ENCODE measurements around the gene NLRX1. TPM values are rescaled to one million over a fixed set of nuclear protein-coding genes. Genes with fewer than 3 reads are reported as not detected.
"Not testable (repeated sequence)": the region's sequence is repeated elsewhere in the genome, so short reads cannot be mapped to it uniquely, and the experiment has no call there.

The NLRX1 gene, protein sequence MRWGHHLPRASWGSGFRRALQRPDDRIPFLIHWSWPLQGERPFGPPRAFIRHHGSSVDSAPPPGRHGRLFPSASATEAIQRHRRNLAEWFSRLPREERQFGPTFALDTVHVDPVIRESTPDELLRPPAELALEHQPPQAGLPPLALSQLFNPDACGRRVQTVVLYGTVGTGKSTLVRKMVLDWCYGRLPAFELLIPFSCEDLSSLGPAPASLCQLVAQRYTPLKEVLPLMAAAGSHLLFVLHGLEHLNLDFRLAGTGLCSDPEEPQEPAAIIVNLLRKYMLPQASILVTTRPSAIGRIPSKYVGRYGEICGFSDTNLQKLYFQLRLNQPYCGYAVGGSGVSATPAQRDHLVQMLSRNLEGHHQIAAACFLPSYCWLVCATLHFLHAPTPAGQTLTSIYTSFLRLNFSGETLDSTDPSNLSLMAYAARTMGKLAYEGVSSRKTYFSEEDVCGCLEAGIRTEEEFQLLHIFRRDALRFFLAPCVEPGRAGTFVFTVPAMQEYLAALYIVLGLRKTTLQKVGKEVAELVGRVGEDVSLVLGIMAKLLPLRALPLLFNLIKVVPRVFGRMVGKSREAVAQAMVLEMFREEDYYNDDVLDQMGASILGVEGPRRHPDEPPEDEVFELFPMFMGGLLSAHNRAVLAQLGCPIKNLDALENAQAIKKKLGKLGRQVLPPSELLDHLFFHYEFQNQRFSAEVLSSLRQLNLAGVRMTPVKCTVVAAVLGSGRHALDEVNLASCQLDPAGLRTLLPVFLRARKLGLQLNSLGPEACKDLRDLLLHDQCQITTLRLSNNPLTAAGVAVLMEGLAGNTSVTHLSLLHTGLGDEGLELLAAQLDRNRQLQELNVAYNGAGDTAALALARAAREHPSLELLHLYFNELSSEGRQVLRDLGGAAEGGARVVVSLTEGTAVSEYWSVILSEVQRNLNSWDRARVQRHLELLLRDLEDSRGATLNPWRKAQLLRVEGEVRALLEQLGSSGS
- total RNA-seq: 2.0 TPM

DNA sequence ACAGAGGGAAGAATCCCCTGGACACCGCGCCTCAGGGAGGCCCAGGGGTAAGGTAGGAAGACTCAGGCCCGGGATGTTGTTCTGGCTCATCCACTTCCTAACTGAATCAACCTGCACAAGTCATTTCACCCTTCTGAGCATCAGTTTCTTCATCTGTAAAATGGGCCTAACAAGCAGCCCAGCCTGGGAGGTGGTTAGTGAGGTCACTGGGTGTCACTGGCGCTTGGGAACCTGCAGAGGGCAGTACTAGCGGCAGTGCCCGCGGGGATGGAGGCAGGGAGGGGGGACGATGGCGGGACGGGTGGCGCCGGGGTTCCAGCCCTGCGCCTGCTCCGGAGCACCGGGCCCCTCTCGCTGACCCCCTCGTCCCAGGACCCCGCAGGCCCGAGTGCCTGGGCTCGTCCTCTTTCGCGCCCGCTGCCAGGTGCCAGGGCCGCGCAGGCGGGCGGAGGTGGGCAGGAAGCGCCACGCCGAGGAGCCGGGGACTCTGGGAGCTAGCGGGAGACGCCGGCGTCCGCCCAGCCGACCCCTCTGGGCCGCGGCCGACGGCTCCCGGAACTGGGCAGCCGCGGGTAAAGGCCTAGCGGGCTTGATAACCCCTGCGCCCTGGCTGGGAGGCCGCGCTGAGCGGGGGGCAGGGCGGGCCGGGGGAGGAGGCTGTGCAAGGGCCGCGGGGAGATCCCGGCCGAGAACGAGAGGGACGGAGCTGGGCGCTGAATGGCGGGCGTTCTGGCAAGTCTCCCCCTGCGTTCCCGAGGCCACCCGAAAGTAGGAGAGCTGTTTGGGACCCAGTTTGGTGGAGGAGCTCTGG, at the start of gene NLRX1:
TSS of gene NLRX1 (plus strand) at position 255 of the 811 bp plus-strand sequence. CDS start 2,679 bp downstream, outside the sequence.
- DNase-seq (ENCODE audit: low spot score in 2 of 2) (peak; percentile 80 to 93), FAIRE-seq (no peak)

DNA sequence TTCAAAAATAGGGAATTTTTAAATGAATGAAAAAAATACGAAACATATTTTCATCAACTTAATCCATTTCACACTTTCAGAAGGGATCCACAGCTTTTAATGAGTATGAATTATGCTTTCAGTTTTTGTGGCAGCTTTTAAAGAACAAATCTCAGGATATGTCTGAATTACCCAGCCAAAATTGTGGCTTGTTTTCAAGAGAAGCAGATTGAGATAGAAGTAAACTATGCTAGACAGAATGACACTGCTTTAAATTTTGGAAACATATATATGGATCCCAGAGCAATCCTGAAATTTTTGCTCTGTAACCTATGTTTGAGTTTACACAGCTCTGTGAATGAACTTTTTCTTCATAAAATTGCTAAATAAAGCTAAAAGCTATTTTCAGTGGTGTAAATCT, 49.6 kb upstream of the NLRX1 start:
- no peak for DNase-seq (ENCODE audit: low spot score in 2 of 2)
- no peak for FAIRE-seq

DNA sequence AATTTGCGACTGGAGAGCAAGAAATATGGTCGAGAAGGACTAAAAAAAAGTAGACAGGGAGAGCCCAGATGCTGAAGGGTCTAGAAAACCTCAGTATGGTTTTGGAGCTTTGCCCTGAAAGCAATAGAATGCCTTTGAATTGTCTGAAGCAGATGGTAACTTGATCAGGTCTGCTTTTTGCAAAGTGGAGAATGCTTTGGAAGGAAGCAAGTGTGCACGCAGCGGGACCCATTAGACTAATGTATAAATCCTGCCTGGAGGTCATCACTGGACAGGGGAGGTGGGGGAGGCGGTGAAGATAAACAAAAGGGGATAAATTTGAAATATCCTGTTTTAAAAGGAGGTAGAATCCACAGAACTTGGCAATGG, 47.9 kb upstream of the NLRX1 start:
- FAIRE-seq: no peak
- no peak for DNase-seq (ENCODE audit: low spot score in 2 of 2)

DNA sequence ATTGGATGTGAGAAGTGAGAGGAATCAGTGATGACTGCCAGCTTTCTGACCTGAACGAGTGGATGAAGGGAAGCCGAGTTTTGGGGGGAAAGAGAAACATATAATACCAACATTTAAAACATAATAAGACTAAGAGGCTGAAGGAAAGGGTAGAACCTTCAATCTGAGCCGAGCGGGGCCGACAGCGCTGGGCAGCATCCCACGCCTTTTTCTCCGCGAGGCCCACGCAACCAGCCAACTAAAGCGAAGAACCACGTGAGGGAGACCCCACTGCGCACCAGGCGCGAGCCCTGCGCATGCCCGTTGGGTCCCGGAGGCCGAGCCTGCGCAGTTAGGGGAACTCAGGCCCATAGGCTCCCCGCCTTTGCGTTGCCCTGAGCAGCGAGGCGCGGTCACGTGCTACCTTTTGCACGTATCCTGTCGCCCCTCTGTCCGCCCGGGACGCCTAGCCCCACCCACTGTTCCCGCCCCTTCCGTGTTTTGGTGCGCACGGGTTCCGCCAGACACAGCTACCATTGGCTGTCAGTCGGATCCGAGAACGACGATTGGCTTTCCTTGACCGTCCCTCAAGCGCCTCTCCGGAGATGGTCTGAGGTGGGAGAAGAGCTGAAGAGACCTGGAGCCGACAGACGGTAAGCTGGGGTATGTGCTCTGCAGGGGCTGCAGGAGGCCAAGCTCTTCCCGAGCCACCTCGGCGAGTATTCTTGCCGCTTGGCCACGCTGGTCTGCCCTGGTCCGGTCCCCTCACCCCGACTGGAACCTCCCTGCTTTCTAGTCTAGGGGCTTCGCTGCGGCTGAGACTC, 47.3 kb upstream of the NLRX1 start, which contains the start of gene HINFP:
TSS of gene HINFP (plus strand) at position 573 of the 803 bp plus-strand sequence. CDS start 5,365 bp downstream, outside the sequence.
- no peak for FAIRE-seq
- peak; percentile 93 to 98 for DNase-seq (ENCODE audit: low spot score in 2 of 2)

DNA sequence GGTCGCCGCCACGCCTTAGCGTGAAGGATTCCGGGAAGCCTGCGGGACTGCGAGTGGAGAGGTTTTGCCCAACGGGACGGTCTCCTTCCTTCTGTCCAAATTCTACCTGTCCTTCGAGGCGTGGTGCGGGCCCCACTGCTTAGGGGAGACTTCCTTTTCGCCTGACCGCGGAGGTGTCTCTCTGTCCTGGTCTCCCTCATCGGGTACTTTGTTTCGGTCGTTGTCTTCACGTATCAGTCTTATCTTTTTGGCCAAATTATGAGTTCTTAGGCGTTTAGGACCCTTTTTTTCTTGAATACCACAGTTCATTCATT, 46.8 kb upstream of the NLRX1 start:
- DNase-seq (ENCODE audit: low spot score in 2 of 2) (no peak), FAIRE-seq (no peak)

DNA sequence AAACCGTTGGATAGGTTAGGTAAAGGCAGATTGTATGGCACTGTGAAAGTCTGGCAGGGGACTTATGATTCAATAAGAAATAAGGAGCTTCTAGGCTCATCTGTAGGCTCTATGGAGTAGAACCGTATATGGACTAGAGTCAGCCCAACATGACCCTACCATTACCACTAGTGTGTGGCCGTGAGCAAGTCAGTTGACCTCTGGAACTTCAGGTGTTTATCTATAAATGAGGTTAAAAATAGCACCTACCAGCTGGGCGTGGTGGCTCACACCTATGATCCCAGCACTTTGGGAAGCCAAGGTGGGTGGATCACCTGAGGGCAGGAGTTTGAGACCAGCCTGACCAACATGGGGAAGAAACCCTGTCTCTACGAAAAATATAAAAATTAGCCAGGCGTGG, 42.7 kb upstream of the NLRX1 start:
- no peak for FAIRE-seq
- DNase-seq (ENCODE audit: low spot score in 2 of 2): no peak

DNA sequence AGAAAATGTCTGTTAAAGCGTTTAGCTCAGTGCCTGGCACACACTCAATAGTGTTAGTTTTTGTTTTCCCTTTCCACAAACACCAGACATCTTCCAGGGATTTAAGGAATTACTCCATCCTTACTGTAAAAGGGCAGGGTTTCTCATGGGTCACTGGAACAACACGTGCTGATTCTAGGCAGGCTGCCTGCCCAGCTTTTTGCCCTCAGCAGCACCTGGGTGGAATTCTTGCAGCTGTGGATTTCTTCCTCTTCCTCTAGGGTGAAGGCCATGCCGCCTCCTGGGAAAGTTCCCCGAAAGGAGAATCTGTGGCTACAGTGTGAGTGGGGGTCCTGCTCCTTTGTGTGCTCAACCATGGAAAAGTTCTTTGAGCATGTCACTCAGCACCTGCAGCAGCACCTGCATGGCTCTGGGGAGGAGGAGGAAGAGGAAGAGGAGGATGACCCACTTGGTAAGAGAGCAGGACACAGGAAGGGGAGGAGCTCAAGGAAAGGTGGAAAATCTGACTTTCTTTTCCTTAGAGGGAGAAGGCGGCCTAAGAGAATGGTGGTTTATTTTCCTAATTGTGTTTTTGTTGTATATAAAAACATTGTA, 41.8 kb upstream of the NLRX1 start:
- DNase-seq (ENCODE audit: low spot score in 2 of 2) (no peak), FAIRE-seq (no peak)

DNA sequence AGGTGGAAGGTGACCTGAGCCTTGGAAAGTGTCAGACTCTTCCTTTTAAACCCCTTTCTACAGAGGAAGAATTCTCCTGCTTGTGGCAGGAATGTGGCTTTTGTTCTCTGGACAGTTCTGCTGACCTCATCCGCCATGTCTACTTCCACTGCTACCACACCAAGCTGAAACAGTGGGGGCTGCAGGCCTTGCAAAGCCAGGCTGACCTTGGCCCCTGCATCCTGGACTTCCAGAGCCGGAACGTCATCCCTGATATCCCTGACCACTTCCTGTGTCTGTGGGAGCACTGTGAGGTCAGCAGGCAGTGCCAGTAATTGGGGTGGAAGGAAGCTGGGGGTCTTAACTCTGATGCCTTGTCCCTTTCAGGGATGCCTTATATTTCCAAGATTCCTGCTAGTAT, 37.9 kb upstream of the NLRX1 start:
- FAIRE-seq (no peak), DNase-seq (ENCODE audit: low spot score in 2 of 2) (no peak)

DNA sequence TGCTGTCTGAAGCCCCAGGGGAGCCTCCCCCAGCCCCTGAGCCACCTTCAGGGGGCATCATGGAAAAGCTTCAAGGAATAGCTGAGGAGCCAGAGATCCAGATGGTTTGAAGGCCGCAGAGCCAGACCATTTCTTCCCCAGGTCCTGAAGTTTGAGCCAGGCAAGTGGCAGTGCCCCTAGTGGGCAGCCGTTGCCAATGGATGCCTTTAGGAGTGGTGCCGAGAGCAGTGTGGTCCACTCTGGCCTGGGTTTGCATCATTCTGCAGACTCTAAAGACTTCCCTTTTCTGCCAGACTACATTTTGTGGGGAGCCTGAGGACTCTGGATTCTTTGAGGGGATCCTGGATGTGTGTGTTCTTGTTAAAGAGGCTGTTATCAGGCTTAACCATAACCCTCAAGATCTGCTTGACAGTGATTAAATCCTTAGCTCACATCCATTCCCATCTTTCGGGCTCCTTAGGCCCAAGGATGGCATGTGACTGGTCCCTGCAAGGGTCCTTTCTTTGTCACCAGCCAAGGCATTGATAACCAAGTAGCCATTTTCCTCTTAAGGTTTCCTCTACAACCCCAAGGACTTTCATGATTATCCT, 34.0 kb upstream of the NLRX1 start:
- FAIRE-seq: no peak
- DNase-seq (ENCODE audit: low spot score in 2 of 2): no peak

DNA sequence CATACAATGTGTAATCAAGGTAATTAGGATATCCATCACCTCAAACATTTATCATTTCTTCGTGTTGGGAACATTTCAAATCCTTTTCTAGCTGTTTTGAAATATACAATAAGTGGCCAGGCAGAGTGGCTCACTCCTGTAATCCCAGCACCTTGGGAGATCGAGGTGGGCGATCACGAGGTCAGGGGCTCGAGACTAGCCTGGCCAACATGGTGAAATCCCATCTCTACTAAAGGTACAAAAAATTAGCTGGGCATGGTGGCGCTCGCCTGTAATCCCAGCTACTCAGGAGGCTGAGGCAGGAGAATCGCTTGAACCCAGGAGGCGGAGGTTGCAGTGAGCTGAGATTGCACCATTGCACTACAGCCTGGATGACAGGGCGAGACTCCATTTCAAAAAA, 29.2 kb upstream of the NLRX1 start:
- DNase-seq (ENCODE audit: low spot score in 2 of 2); FAIRE-seq: not testable (repeated sequence)

DNA sequence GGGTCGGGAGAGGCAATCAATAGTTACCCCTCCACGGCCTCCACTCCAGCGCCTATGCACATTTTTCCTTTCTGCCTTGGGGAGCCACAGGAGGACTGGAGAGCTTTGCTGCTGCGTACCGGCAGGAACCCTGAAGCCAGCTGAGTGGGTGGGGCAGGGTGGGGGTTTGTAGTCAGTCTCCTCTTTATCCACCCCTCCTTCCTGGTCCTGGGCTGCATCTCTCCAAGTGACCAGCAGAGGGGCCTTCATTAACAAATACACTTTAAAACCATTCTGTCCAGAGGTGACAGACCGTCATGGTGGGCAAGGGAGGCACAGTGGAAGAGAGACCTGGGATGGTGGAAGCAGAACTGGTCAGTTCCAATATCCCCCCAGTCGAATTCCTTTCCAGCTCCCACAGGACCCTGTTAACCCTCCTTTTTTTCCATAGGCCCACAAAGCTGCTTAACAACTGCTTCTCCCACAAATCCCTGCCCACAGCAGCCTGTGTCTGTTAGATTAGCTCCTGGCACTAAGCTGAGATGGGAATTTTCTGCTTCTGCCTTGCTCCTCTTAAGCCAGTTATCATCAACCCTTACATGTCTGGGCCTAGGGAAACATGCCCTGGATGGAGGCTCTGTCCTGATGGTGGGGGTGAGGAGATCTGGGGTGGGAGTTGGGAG, 23.6 kb upstream of the NLRX1 start:
- FAIRE-seq: no peak
- DNase-seq (ENCODE audit: low spot score in 2 of 2): peak; percentile 58 to 79

DNA sequence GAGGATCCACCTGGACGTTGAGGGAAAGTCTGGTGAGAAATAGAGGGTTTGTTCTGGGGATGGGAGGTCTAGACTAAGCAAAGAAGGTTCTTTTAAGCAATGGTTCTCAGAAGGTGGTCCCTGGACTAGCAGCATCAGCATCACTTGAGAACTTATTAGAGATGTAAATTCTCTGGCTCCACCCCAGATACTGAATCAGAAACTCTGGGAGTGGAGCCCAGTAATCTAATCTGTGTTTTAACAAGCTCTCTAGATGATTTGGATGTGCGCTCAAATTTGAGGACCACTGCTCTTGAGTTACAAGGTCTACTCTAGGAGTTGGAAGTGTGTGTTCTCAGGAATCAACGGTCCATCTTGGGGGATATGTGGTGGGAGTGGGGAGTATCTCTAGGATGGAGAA, 23.0 kb upstream of the NLRX1 start:
- DNase-seq (ENCODE audit: low spot score in 2 of 2) (no peak), FAIRE-seq (no peak)

DNA sequence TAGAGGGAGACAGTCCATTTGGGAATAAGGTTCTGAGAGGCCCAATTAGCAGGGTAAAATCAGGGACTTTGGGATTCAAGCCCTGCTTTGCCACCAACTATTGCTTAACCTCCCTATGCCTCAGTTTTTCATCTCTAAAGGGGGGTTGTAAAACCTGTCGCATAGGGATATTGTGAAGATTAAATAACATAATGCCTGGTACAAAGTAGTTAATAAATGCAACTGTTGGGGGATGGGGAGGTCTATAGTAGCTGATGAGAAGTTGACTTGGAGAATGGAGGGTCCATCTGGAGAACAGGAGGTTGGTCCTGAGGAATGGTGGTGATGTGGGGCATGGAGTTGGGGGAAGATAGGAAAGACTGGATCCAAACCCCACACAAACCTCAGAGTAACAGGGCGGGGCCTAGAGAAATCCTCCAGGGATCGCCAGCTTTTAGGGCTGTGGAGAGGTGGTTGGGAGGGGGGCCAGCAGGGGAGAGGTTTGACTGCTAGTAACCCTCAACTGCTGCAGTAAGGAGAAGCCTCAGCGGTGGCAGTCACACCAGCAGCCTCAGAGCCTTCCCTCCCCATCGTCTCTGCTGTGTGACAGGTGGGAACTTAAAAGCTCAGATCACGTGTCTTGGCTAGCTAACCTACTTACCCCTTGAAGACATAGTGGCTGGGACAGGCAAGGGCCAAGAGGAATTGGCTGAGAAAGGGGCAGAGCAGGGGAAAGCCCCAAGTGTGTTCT, 20.8 kb upstream of the NLRX1 start:
- DNase-seq (ENCODE audit: low spot score in 2 of 2): no peak

DNA sequence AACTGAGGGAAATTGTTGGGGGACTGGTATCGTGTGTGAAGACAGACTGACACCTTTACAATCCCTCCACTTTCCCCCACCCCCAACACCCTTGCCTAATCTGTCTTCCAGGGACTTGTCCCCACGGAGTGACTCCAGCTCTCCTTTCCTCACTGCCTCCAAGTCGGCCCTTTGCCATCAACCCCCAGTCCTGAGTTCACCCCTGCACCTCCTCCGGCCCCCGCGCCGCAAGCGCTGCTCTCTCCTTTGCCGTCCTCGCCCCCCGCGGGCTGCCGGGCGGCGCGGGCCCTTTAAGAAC, 19.9 kb upstream of the NLRX1 start:
- DNase-seq (ENCODE audit: low spot score in 2 of 2): no peak

More for the DNA sequence above, 20.8 kb upstream of the NLRX1 start:
- FAIRE-seq: no peak

DNA sequence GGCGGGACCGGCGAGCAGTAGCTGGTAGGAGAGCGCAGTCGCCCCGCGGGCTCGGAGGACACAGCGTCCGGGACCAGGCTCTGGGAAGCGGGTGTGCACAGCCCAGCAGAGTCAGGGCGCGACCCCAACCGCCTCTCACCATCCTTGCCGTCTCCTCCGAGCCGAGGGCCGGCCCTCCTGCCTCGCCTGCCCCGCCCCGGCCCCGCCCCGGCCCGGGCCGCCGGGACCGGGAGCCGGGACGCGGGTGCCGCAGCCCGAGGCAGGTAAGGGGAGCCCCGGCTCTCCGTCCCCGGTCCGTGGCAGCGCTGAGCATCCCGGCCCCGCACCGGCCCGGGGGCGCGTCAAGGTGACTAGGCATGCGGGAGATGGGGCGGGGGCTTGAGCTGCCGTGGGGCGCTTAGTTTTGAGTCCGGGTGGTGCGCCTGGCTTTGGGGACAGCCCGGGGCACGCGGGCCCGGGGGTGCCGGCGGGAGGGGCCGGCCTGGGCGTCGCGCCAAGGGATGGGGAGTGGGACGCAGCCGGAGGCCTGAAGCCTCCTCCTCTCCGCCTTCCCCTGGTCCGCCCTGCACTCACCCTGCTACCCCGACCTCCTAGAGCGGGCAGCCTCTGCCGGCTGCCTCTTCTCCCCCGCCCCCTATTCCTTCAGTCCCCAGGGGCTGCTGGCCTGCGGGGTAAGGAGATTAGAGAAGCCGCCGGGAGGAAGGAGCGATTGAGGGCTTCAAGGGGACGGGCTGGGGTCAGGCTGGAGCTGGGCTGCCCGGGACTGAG, 19.3 kb upstream of the NLRX1 start, which contains the start of gene ABCG4:
TSS of gene ABCG4 (plus strand) at position 35 of the 768 bp plus-strand sequence. CDS start 914 bp downstream, outside the sequence.
- FAIRE-seq: no peak
- DNase-seq (ENCODE audit: low spot score in 2 of 2): peak; percentile 42 to 52

More for the DNA sequence above, 19.9 kb upstream of the NLRX1 start:
- FAIRE-seq: no peak

DNA sequence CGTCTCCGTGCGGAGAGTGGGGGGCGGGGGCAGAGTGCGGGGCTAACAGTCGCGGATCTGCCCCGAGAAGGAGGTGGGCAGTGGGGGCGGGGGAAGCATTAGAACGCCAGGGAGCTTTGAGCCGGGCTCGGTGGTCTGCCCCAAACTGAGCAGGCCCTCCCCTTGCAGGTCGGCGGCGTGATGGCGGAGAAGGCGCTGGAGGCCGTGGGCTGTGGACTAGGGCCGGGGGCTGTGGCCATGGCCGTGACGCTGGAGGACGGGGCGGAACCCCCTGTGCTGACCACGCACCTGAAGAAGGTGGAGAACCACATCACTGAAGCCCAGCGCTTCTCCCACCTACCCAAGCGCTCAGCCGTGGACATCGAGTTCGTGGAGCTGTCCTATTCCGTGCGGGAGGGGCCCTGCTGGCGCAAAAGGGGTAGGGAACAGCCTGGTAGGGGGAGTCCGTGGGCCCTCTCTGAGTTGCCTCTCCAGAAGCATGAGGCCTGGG, 18.7 kb upstream of the NLRX1 start:
- FAIRE-seq (no peak), DNase-seq (ENCODE audit: low spot score in 2 of 2) (no peak)

DNA sequence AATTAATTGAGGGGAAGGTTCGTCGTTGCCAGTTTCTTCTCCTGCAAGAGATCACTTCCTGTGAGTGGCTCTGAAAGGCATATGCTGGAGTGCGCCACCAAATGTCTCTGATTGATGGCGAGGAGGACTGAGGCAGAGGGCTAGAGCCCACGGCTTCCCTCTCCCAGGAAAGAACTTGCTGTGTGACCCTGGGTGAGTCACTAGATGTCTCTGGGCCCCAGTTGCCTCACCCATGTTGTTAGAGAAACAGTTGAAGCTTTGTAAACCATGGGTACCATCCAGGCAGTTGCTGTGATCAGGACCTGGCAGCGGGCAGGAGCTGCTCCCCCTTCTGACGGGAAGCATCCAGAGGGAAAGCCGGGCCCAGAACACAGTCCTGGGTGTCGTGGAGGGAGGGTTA, 16.5 kb upstream of the NLRX1 start:
- no peak for DNase-seq (ENCODE audit: low spot score in 2 of 2)
- FAIRE-seq: no peak

Data from frontal cortex (tissue), 4 donors.